Keratinocyte (primary cell): Measurements from ENCODE around the gene LENG9.

Experiments used
- CTCF ChIP-seq, 3 experiments: IDR thresholded peaks in 1 of 3; conservative IDR thresholded peaks in 1 of 3; optimal IDR thresholded peaks in 1 of 3; 2 replicates in 2 of 3; 3 replicates in 1 of 3; pipeline versions ENCODE3 to v1.5.1; 2011; ENCODE audit warnings: low read length in 3 of 3, mild to moderate bottlenecking in 3 of 3, moderate library complexity in 2 of 3, control low read depth in 1 of 3, inconsistent platforms in 1 of 3; ENCODE audit not compliant: insufficient read depth in 2 of 3; ENCODE audit errors: extremely low read depth in 1 of 3
- EZH2 ChIP-seq: IDR thresholded peaks from one replicate; pipeline ENCODE4 v1.6.1; 2012; ENCODE audit warnings: inconsistent platforms, mild to moderate bottlenecking, low read length, moderate library complexity

GRCh38 chr19:54424660-54425381 lies 38.8 kb downstream of the LENG9 start:
- no peak for TF ChIP-seq EZH2
- no peak for TF ChIP-seq CTCF (optimal IDR thresholded peaks at IDR 0.05 in 1 of 3, IDR thresholded peaks at IDR 0.05 in 1 of 3, conservative IDR thresholded peaks at IDR 0.05 in 1 of 3; ENCODE audit: extremely low read depth in 1 of 3, insufficient read depth in 2 of 3, low read length in 3 of 3)
